ENCODE results near the gene NUFIP1. TPM values are rescaled to one million over a fixed set of nuclear protein-coding genes. Genes with fewer than 3 reads are reported as not detected.

Gene NUFIP1
- total RNA-seq, 1 donor from 2014 or later: 4.2 TPM

GRCh38 chr13:45016792-45017425, 27.6 kb upstream of the NUFIP1 start:
- H3K27me3 ChIP-seq: no peaks in the 10 kb centered on the region
- H3K9me3 ChIP-seq: no peaks in the 10 kb centered on the region
- no peaks in the 10 kb centered on the region for H3K4me1 ChIP-seq
- DNase-seq (no peak), ATAC-seq (no peak)
- peaks cover 86% of the 10 kb centered on the region for H3K36me3 ChIP-seq
- TF ChIP-seq CTCF (IDR thresholded peaks at IDR 0.05): no peak
- intact Hi-C loops (cut with DNase I): no loop called here
- no peak overlapping the region for H3K4me3 ChIP-seq
- no peak overlapping the region for H3K27ac ChIP-seq

- intact Hi-C loops (cut with DNase I): no loop called here
- DNase-seq: no peak
- Histone ChIP-seq H3K27ac (no peak overlapping the region), H3K4me1 (no peaks in the 10 kb centered on the region), H3K9me3 (no peaks in the 10 kb centered on the region), H3K27me3 (no peaks in the 10 kb centered on the region), H3K36me3 (peaks cover 86% of the 10 kb centered on the region), H3K4me3 (no peak overlapping the region)
- ATAC-seq: no peak
- TF ChIP-seq CTCF (IDR thresholded peaks at IDR 0.05): no peak
These were observed 26.0 kb upstream of the NUFIP1 start for GRCh38 chr13:45015300-45015699.

GRCh38 chr13:45011198-45011597, 21.9 kb upstream of the NUFIP1 start:
- ATAC-seq (no peak), DNase-seq (no peak)
- TF ChIP-seq CTCF (IDR thresholded peaks at IDR 0.05): no peak
- intact Hi-C loops (cut with DNase I): no loop called here
- Histone ChIP-seq H3K36me3 (peaks cover 94% of the 10 kb centered on the region), H3K27me3 (no peaks in the 10 kb centered on the region), H3K4me1 (no peaks in the 10 kb centered on the region), H3K9me3 (no peaks in the 10 kb centered on the region), H3K4me3 (no peak overlapping the region), H3K27ac (no peak overlapping the region)

- DNase-seq: no peak
- no peak for ATAC-seq
- H3K27ac ChIP-seq: no peak overlapping the region
- H3K9me3 ChIP-seq: no peaks in the 10 kb centered on the region
- peaks cover 85% of the 10 kb centered on the region for H3K36me3 ChIP-seq
- intact Hi-C loops (cut with DNase I): no loop called here
- no peaks in the 10 kb centered on the region for H3K27me3 ChIP-seq
- H3K4me1 ChIP-seq: no peaks in the 10 kb centered on the region
- TF ChIP-seq CTCF (IDR thresholded peaks at IDR 0.05): no peak
- H3K4me3 ChIP-seq: no peak overlapping the region
These were observed 18.6 kb upstream of the NUFIP1 start for GRCh38 chr13:45007823-45008222.

- no peak for ATAC-seq
These were observed 18.0 kb upstream of the NUFIP1 start for GRCh38 chr13:45007225-45007624.

More at GRCh38 chr13:45007225-45007624, 18.0 kb upstream of the NUFIP1 start:
- H3K36me3 ChIP-seq: peaks cover 89% of the 10 kb centered on the region
- H3K9me3 ChIP-seq: no peaks in the 10 kb centered on the region
- no peak overlapping the region for H3K27ac ChIP-seq
- H3K4me1 ChIP-seq: no peaks in the 10 kb centered on the region
- no peaks in the 10 kb centered on the region for H3K27me3 ChIP-seq
- intact Hi-C loops (cut with DNase I): no loop called here
- H3K4me3 ChIP-seq: no peak overlapping the region
- DNase-seq: no peak
- TF ChIP-seq CTCF (IDR thresholded peaks at IDR 0.05): no peak
